ENCODE measurements around the gene LDLRAD4. TPM values are rescaled to one million over a fixed set of nuclear protein-coding genes. Genes with fewer than 3 reads are reported as not detected.

LDLRAD4 gene
- 18.7 and 20.4 TPM in 2 replicates for total RNA-seq
- long read RNA-seq, partial matches to known transcripts, result 0 of 12 reads
- long read RNA-seq, other reads (novel, unspliced or antisense), result 12 of 12 reads

DNA sequence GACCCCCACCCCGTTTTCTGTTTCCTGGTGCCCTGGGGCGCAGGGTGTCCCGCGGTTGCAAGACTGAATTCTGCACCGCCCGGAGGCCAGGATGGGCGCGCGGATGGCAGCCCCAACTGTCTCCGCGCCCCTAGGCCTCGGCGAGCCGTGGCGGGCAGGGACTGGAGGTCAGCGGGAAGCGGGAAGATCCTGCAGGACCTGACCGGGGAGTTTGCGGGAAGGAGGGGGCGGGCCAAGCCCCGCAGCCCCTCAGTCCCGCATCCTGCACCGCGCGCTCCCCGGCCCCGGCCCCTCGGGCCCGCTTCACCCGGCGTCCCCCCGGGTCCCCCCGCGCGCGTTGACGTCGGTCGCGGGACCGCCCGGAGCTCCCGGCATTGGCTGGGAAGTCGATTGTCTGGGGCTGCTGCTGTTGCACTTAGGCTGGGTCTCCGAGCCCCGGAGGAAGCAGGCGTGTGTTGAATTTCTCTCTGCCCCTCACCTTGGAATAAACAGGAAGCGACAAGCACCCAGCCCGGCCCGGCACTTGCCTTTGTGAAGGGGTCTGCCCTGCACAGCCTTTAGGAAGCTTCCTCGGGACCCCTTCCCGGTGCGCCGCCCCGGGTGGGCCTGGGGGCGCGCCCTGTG, at the start of gene LDLRAD4:
Gene LDLRAD4 (plus strand): TSS at position 393 of the 624 bp plus-strand sequence.
- Mint-ChIP-seq H3K27ac (ENCODE audit: unreplicated experiment) (no peak within 1 kb of the TSS), H3K36me3 (ENCODE audit: unreplicated experiment) (no peaks in the 10 kb centered on the region), H3K4me1 (ENCODE audit: unreplicated experiment) (peaks cover 46% of the 10 kb centered on the region), H3K27me3 (ENCODE audit: unreplicated experiment) (peaks cover 62% of the 10 kb centered on the region), H3K4me3 (ENCODE audit: unreplicated experiment) (peak within 1 kb of the TSS; percentile 61), H3K9me3 (ENCODE audit: unreplicated experiment) (no peaks in the 10 kb centered on the region)
- TF ChIP-seq, protein P1, sequence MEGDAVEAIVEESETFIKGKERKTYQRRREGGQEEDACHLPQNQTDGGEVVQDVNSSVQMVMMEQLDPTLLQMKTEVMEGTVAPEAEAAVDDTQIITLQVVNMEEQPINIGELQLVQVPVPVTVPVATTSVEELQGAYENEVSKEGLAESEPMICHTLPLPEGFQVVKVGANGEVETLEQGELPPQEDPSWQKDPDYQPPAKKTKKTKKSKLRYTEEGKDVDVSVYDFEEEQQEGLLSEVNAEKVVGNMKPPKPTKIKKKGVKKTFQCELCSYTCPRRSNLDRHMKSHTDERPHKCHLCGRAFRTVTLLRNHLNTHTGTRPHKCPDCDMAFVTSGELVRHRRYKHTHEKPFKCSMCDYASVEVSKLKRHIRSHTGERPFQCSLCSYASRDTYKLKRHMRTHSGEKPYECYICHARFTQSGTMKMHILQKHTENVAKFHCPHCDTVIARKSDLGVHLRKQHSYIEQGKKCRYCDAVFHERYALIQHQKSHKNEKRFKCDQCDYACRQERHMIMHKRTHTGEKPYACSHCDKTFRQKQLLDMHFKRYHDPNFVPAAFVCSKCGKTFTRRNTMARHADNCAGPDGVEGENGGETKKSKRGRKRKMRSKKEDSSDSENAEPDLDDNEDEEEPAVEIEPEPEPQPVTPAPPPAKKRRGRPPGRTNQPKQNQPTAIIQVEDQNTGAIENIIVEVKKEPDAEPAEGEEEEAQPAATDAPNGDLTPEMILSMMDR (IDR thresholded peaks at IDR 0.05), result no peak
- no peak for DNase-seq (ENCODE audit: extremely low spot score, unreplicated experiment)

DNA sequence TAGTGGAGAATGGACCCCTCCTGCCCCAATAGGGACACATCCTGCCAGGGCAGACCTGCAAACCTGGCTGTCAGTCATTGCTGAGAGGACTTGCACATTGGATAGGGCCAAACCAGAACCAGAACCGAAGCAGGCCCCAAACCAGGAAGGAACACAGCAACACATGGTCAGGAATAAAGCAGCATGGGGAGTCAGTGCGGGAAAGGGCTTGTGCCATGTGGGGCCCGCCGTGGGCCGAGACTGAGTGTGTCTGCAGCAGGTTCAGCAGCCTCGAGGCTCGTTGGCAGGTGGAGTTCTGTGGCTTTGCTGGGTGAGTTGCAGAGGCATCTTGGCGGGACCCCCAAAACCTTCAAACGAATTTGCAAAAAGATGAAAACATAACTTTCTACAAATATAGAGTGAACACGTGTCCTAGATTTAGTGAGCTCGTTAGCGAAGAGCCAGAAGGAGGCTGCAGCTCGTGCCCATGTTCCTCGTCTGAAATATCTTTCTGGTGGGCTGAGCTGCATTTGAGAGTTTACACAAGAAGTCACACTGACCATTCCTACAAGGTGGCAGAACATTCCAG, 44.9 kb upstream of the LDLRAD4 start:
- peaks cover 15% of the 10 kb centered on the region for H3K9me3 Mint-ChIP-seq (ENCODE audit: unreplicated experiment)
- no peak for DNase-seq (ENCODE audit: extremely low spot score, unreplicated experiment)
- H3K4me1 Mint-ChIP-seq (ENCODE audit: unreplicated experiment), result peaks cover 3% of the 10 kb centered on the region
- no peaks in the 10 kb centered on the region for H3K36me3 Mint-ChIP-seq (ENCODE audit: unreplicated experiment)
- H3K4me3 Mint-ChIP-seq (ENCODE audit: unreplicated experiment), result no peak overlapping the region
- H3K27me3 Mint-ChIP-seq (ENCODE audit: unreplicated experiment), result peaks cover 19% of the 10 kb centered on the region
- H3K27ac Mint-ChIP-seq (ENCODE audit: unreplicated experiment), result no peak overlapping the region
- TF ChIP-seq, protein P1 (IDR thresholded peaks at IDR 0.05), result no peak

DNA sequence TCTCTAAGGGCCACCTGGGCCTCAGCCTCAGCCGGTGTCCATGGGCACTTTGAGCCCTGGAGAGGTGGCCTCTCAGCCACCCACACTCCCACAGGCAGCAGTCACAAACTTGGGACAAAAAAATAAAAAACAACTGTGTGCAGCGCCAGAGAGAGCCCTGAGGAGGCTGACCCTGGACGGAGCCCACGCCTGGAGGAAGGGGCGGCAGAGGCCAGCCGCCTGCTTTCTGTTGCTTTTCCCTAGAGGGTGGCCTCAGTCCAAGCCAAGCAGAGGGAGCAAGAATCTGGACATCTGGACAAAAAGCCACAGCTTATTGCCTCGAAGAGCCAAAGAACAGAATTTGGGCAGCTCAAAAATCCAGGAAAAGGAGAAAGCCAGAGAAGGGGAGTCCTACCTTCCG, 43.3 kb upstream of the LDLRAD4 start:
- Mint-ChIP-seq H3K9me3 (ENCODE audit: unreplicated experiment) (peaks cover 9% of the 10 kb centered on the region), H3K4me1 (ENCODE audit: unreplicated experiment) (peaks cover 3% of the 10 kb centered on the region), H3K4me3 (ENCODE audit: unreplicated experiment) (no peak overlapping the region), H3K27me3 (ENCODE audit: unreplicated experiment) (peaks cover 6% of the 10 kb centered on the region), H3K36me3 (ENCODE audit: unreplicated experiment) (no peaks in the 10 kb centered on the region), H3K27ac (ENCODE audit: unreplicated experiment) (no peak overlapping the region)
- TF ChIP-seq, protein P1 (IDR thresholded peaks at IDR 0.05), result no peak
- DNase-seq (ENCODE audit: extremely low spot score, unreplicated experiment), result no peak

DNA sequence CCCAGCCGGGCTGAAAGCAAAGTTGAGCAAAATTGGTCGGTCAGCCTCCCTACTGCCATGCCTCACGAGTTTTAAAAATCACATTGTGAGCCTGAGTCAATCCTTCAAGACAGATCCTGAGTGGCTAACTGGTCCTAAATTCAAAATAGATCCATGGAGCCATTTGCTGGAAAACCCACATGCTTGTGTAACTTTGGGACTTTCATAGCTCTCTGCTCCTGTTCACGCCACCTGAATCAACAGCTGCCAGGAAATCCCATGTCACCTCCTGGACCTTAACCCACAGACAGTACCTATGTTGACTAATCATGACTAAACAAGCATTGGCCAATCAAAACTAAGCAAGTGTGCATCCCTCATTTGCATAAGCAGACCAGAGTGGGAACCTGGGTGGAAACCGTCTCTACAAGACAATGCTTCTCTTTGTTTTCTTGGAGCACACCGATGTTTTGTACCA, 42.8 kb upstream of the LDLRAD4 start:
- DNase-seq (ENCODE audit: extremely low spot score, unreplicated experiment), result no peak
- TF ChIP-seq, protein P1 (IDR thresholded peaks at IDR 0.05), result no peak
- H3K4me3 Mint-ChIP-seq (ENCODE audit: unreplicated experiment), result no peak overlapping the region

DNA sequence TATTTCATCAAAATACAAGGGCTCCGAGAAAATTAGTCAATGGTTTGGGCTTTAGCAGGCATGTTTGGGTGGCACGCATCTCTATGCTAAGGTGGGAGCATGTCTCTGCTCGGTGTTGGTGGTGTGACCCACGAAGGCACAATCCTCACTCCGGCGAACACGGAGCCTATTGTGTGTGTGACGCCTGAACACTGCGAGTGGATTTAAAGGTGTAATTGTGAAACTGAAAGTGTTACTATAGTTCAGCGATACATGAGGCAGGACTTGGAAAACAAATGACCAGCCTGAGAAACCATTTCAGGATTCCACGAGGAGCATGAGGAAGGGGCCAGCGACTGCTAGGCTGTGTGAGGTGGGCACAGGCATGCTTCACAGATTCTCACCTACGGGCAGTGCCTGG, 41.7 kb upstream of the LDLRAD4 start:
- Mint-ChIP-seq H3K27ac (ENCODE audit: unreplicated experiment) (no peak overlapping the region), H3K4me1 (ENCODE audit: unreplicated experiment) (peaks cover 3% of the 10 kb centered on the region), H3K9me3 (ENCODE audit: unreplicated experiment) (no peaks in the 10 kb centered on the region), H3K4me3 (ENCODE audit: unreplicated experiment) (no peak overlapping the region), H3K27me3 (ENCODE audit: unreplicated experiment) (peaks cover 12% of the 10 kb centered on the region), H3K36me3 (ENCODE audit: unreplicated experiment) (no peaks in the 10 kb centered on the region)
- no peak for DNase-seq (ENCODE audit: extremely low spot score, unreplicated experiment)
- TF ChIP-seq, protein P1 (IDR thresholded peaks at IDR 0.05), result no peak

More for the DNA sequence above, 42.8 kb upstream of the LDLRAD4 start:
- H3K36me3 Mint-ChIP-seq (ENCODE audit: unreplicated experiment), result no peaks in the 10 kb centered on the region
- peaks cover 4% of the 10 kb centered on the region for H3K9me3 Mint-ChIP-seq (ENCODE audit: unreplicated experiment)
- peaks cover 3% of the 10 kb centered on the region for H3K4me1 Mint-ChIP-seq (ENCODE audit: unreplicated experiment)
- H3K27ac Mint-ChIP-seq (ENCODE audit: unreplicated experiment), result no peak overlapping the region
- peaks cover 4% of the 10 kb centered on the region for H3K27me3 Mint-ChIP-seq (ENCODE audit: unreplicated experiment)
